ENCODE data around the gene DAGLA.

DNA sequence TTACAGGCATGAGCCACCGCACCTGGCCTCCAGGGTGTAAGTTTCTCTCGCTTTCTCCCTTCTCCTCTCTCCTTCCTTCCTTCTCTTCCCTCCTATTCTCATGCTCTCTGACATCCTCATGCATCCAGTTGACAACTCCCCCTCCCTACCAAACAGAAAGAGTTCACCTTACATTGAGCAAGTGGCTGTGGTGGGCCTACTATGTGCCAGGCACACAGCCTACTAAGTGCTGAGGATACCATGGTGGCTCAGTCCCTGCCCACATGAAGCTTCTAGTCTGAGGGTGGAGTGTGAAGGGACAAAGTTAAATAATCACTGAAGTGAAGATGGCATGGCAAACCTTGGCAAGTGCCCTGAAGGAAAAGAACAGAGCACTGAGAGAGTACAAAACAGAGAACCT lies 9.6 kb upstream of the DAGLA start:
- TF ChIP-seq, protein P1, sequence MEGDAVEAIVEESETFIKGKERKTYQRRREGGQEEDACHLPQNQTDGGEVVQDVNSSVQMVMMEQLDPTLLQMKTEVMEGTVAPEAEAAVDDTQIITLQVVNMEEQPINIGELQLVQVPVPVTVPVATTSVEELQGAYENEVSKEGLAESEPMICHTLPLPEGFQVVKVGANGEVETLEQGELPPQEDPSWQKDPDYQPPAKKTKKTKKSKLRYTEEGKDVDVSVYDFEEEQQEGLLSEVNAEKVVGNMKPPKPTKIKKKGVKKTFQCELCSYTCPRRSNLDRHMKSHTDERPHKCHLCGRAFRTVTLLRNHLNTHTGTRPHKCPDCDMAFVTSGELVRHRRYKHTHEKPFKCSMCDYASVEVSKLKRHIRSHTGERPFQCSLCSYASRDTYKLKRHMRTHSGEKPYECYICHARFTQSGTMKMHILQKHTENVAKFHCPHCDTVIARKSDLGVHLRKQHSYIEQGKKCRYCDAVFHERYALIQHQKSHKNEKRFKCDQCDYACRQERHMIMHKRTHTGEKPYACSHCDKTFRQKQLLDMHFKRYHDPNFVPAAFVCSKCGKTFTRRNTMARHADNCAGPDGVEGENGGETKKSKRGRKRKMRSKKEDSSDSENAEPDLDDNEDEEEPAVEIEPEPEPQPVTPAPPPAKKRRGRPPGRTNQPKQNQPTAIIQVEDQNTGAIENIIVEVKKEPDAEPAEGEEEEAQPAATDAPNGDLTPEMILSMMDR (IDR thresholded peaks at IDR 0.05; ENCODE audit: low read length): no peak
- no peak for TF ChIP-seq EZH2 (IDR thresholded peaks at IDR 0.05; ENCODE audit: borderline replicate concordance, low read length)

Data from OCI-LY1 (cell line).